Activated T-cell treated with anti-CD3 and anti-CD28 coated beads, Interleukin-2, amount 50 U/mL, for 72 hours (primary cell): Measurements from ENCODE around the gene PRDM16. TPM values are rescaled to one million over a fixed set of nuclear protein-coding genes. Genes with fewer than 3 reads are reported as not detected.

Experiments used
- ATAC-seq, 2 donors: fragments of 150-1000 bp; cut with Tn5 transposase; replicated peaks in 1 of 2; 2 replicates each; pipeline ENCODE4 v1.10.0; 2021; ENCODE audit warnings: moderate library complexity in 2 of 2, mild to moderate bottlenecking in 1 of 2
- DNase-seq, 2 donors: peaks; one replicate each; pipeline ENCODE4 v3.0.0; 2021 to 2022; ENCODE audit warnings: mixed read lengths in 1 of 2
- H3K27ac Mint-ChIP-seq: one replicate; pipeline ENCODE4 v1.8.0; 2022; ENCODE audit warnings: mild to moderate bottlenecking, moderate library complexity, mixed read lengths
- H3K27me3 Mint-ChIP-seq: one replicate; pipeline ENCODE4 v1.8.0; 2022; ENCODE audit warnings: low read depth, mixed read lengths
- H3K36me3 Mint-ChIP-seq, 2 donors: one replicate each; pipeline ENCODE4 v1.8.0; 2022; ENCODE audit warnings: mixed read lengths in 2 of 2, mild to moderate bottlenecking in 1 of 2; ENCODE audit not compliant: insufficient read depth in 2 of 2
- H3K4me1 Mint-ChIP-seq: one replicate; pipeline ENCODE4 v1.8.0; 2022; ENCODE audit warnings: low read depth, mixed read lengths
- H3K4me3 Mint-ChIP-seq, 2 donors: one replicate each; pipeline ENCODE4 v1.8.0; 2022; ENCODE audit warnings: mild to moderate bottlenecking in 2 of 2, mixed read lengths in 2 of 2, moderate library complexity in 2 of 2
- H3K9me3 Mint-ChIP-seq, 2 donors: one replicate each; pipeline ENCODE4 v1.8.0; 2022; ENCODE audit warnings: mixed read lengths in 2 of 2
- total RNA-seq, 2 donors: library from RNA; stranded (reverse); gene quantifications; one replicate each; pipeline ENCODE4 v1.2.3, GENCODE V29; 2022

PRDM16 gene
- total RNA-seq, 2 donors from 2014 or later = 0.77 to 1.7 TPM

DNA sequence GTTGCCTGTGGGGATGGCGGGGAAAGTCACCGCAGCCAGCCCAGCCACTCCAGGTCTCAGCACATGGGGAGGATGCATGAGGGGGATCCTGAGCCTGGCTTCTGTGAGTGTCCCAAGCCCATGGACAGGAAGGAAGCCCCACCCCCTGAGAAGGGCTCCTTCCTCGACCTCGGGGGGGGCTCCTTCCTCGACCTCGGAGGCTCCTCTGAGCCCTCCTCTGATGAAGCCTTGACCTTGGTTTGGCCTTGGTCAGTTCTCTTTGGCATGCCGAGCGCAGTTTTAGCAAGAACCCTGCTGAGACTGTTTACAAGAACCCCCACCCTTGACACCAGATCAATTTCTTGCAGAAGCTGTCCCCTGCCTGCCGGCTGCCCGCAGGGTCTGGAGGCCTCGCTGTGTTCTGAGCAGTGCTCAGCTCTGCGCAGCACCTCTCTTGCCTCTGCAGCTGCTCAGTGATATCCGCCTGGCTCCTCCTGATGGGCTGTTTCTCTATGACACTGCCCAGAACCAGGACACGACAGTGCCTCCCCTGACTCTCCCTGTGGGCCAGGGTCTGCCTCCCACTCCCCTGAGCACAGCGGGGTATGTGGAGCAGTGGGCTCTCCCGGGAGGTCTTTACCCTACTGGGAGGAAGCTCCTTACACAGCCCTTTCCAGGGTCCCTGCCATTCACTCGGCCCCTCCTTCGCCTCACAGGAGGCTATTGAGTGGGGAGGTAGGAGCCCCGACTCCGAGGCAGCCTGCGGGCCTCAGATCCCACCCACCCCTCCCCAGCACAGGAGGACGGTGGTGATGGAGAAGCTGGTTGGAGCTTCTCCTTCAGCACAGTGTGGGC, 32.3 kb upstream of the PRDM16 start:
- no peaks in the 10 kb centered on the region for H3K27me3 Mint-ChIP-seq
- ATAC-seq = no peak
- no peaks in the 10 kb centered on the region for H3K9me3 Mint-ChIP-seq
- DNase-seq = no peak
- no peaks in the 10 kb centered on the region for H3K4me1 Mint-ChIP-seq
- H3K36me3 Mint-ChIP-seq = no peaks in the 10 kb centered on the region
- H3K4me3 Mint-ChIP-seq = no peak overlapping the region
- H3K27ac Mint-ChIP-seq = no peak overlapping the region

GRCh38 chr1:3037281-3038040, 31.5 kb upstream of the PRDM16 start:
- DNase-seq = no peak
- Mint-ChIP-seq H3K4me1 (no peaks in the 10 kb centered on the region), H3K27me3 (no peaks in the 10 kb centered on the region), H3K9me3 (no peaks in the 10 kb centered on the region), H3K4me3 (no peak overlapping the region), H3K27ac (no peak overlapping the region), H3K36me3 (no peaks in the 10 kb centered on the region)
- no peak for ATAC-seq

- no peak overlapping the region for H3K4me3 Mint-ChIP-seq
- no peak overlapping the region for H3K27ac Mint-ChIP-seq
- no peaks in the 10 kb centered on the region for H3K4me1 Mint-ChIP-seq
- no peaks in the 10 kb centered on the region for H3K9me3 Mint-ChIP-seq
- DNase-seq = no peak
- no peaks in the 10 kb centered on the region for H3K27me3 Mint-ChIP-seq
- ATAC-seq = no peak
- H3K36me3 Mint-ChIP-seq = no peaks in the 10 kb centered on the region
These were observed 30.9 kb upstream of the PRDM16 start for GRCh38 chr1:3038113-3038551.

- Mint-ChIP-seq H3K9me3 (no peaks in the 10 kb centered on the region), H3K4me3 (no peak overlapping the region), H3K4me1 (no peaks in the 10 kb centered on the region), H3K27ac (no peak overlapping the region), H3K27me3 (no peaks in the 10 kb centered on the region), H3K36me3 (no peaks in the 10 kb centered on the region)
- ATAC-seq = no peak
- no peak for DNase-seq
These were observed 30.3 kb upstream of the PRDM16 start for GRCh38 chr1:3038571-3039181.

DNA sequence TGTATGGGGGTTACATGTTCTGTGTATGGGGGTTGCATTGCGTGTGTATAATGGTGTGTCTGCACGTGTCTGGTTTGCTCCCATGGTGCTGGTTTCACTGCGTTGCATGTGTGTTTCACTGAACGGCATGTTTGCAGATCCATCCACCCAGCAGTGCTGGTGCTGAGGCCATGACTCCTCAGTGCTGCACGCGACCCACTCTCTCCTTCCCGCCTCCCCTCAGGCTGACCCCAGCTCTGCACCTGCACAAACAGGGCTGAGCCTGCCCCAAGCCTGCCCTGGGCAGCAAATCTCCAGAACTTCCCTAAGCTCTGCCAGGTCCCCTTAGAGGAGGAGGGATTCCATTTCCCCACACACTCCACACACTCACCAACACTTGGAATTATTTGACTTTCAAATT, 29.0 kb upstream of the PRDM16 start:
- Mint-ChIP-seq H3K27me3 (no peaks in the 10 kb centered on the region), H3K36me3 (no peaks in the 10 kb centered on the region), H3K9me3 (no peaks in the 10 kb centered on the region), H3K4me3 (no peak overlapping the region), H3K4me1 (no peaks in the 10 kb centered on the region), H3K27ac (no peak overlapping the region)
- ATAC-seq (no peak), DNase-seq (no peak)

DNA sequence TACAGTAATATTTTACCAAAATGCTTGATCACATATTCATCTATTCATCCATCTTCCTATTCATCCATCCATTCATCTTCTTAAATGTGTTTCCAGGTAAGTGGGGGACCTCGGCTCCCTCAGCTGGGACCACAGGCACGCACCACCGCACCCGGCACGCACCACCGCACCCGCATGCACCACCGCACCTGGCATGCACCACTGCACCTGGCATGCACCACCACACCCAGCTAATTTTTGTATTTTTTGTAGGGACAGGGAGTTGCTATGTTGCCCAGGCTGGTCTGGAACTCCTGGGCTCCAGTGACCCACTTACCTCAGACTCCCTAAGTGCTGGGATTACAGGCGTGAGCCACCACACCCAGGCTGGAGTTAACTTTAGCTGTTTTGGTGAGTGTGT, 26.5 kb upstream of the PRDM16 start:
- ATAC-seq (no peak), DNase-seq (no peak)
- no peak overlapping the region for H3K27ac Mint-ChIP-seq
- no peaks in the 10 kb centered on the region for H3K9me3 Mint-ChIP-seq
- H3K4me1 Mint-ChIP-seq = no peaks in the 10 kb centered on the region
- H3K27me3 Mint-ChIP-seq = peaks cover 9% of the 10 kb centered on the region
- no peak overlapping the region for H3K4me3 Mint-ChIP-seq
- H3K36me3 Mint-ChIP-seq = no peaks in the 10 kb centered on the region

- H3K36me3 Mint-ChIP-seq = peaks cover 0 to 1% of the 10 kb centered on the region in 2 donors
- no peak overlapping the region for H3K27ac Mint-ChIP-seq
- H3K4me3 Mint-ChIP-seq = no peak overlapping the region
- peaks cover 3 to 4% of the 10 kb centered on the region in 2 donors for H3K9me3 Mint-ChIP-seq
- no peak for DNase-seq
- peaks cover 19% of the 10 kb centered on the region for H3K27me3 Mint-ChIP-seq
- H3K4me1 Mint-ChIP-seq = no peaks in the 10 kb centered on the region
- ATAC-seq = no peak
These were observed 19.8 kb upstream of the PRDM16 start for GRCh38 chr1:3049164-3049563.

- Mint-ChIP-seq H3K4me3 (no peak overlapping the region), H3K27ac (no peak overlapping the region), H3K36me3 (peaks cover 0 to 1% of the 10 kb centered on the region in 2 donors), H3K27me3 (peaks cover 19% of the 10 kb centered on the region), H3K4me1 (no peaks in the 10 kb centered on the region), H3K9me3 (peaks cover 3 to 4% of the 10 kb centered on the region in 2 donors)
- DNase-seq = no peak
- no peak for ATAC-seq
These were observed 19.1 kb upstream of the PRDM16 start for GRCh38 chr1:3049905-3050304.

DNA sequence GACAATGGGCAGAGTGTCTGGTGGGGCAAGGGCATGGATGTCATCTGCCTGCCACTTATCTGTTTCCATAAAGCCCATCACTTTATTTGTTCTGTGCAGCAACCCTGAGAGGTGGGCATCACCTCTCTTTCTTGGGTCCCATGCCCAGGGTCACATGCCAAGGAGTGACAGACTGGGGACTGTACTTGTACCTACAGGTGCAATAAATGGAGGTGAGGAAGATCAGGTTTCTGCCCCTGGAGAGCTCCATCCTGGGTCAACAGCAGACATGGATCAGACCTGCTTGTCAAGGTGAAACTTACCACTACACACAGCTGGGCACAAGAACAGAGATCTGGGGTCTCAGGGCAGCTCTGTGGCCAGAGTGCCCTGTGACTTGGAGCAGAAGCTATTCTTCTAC, 18.4 kb upstream of the PRDM16 start:
- H3K9me3 Mint-ChIP-seq = peaks cover 3 to 4% of the 10 kb centered on the region in 2 donors
- DNase-seq = no peak
- H3K27me3 Mint-ChIP-seq = peaks cover 19% of the 10 kb centered on the region
- no peak overlapping the region for H3K27ac Mint-ChIP-seq
- peaks cover 0 to 1% of the 10 kb centered on the region in 2 donors for H3K36me3 Mint-ChIP-seq
- no peak for ATAC-seq
- no peak overlapping the region for H3K4me3 Mint-ChIP-seq
- no peaks in the 10 kb centered on the region for H3K4me1 Mint-ChIP-seq

DNA sequence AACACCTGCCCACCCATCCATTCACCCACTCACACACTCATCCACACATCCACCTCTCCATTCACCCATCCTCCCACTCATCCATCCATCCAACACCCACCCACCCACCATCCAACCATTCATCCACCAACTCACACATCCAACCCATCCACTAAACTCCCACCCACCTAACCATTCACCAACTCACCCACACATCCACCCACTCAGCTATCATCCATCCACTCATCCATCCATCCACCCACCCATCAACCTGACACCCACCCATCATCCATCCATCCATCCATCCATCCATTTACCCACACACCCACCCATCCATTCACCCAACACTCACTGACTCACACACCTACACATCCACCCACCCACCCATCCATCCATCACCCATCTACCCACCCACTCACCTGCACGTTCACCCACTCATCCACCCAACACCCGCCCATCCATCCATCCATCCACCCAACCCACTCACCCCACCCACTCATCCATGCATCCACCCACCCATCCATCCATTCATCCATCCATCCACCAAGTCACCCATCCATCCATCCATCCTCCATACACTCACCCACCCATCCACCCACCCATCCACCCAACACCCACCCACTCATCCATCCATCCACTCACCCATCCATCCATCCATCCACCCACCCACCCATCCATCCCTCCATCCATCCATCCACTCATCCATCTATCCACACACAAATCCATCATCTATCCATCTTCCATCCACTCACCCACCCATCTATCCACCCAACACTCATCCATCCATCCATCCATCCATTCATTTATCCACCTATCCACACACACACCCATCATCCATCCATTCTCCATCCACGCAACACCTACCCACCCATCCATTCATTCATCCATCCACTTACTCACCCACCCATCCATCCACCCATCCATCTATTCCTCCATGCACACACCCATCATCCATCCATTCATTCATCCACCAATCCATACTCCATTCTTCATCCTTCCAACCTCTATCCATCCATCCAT, 17.4 kb upstream of the PRDM16 start:
- Mint-ChIP-seq H3K4me3 (no peak overlapping the region), H3K27me3 (peaks cover 10% of the 10 kb centered on the region), H3K9me3 (peaks cover 3 to 4% of the 10 kb centered on the region in 2 donors), H3K4me1 (no peaks in the 10 kb centered on the region), H3K36me3 (peaks cover 0 to 1% of the 10 kb centered on the region in 2 donors), H3K27ac (no peak overlapping the region)
- no peak for ATAC-seq
- DNase-seq = no peak

DNA sequence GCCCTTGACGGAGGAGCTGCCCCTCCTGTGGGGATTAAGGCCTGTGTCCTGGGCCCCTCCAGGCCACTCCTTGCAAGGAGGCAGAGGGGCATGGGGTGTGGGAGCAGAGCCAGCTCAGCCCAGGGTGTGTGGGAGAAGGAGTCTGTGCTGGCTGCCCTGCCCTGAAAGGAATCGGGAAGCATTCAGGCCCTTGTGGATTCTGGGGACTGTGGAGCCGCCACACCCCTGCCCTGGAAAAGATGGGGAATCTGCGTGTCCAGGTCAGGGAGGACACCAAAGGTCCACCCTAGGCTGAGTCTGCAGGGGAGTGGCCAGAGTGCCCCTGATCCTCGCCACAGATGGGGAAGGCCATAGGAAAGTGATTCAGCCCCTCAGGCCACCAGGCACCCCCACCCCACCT, 16.5 kb upstream of the PRDM16 start:
- no peak for DNase-seq
- H3K9me3 Mint-ChIP-seq = peaks cover 3 to 4% of the 10 kb centered on the region in 2 donors
- no peak for ATAC-seq

DNA sequence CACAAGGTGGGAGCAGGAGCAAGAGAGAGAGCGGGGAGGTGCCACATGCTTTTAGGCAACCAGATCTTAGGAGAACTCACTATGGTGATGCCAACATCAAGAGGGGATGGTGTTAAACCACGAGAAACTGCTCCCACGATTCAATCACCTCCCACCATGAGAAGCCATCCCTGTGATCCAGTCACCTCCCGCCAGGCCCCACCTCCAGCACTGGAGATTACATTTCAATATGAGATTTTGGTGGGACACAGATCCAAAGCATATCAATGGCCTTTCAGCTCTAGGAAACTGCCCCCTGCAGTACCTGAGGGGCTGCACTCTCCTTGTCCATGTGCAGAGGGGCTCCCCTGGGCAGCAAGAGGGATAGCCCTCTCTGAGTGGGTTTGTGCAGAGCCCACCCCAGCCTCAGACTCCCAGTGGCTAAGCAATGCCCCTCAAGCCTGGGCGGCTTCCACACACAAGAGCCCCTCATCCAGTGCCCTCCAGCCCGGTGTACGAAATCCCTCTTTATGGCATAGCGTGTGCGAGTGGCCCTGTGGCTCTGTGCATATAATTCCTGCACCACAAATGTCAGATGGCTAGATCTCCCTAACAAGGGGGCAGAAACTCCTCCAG, 15.5 kb upstream of the PRDM16 start:
- no peaks in the 10 kb centered on the region for H3K4me1 Mint-ChIP-seq
- H3K27me3 Mint-ChIP-seq = peaks cover 10% of the 10 kb centered on the region
- no peak overlapping the region for H3K27ac Mint-ChIP-seq
- ATAC-seq (no peak), DNase-seq (no peak)
- peaks cover 3 to 4% of the 10 kb centered on the region in 2 donors for H3K9me3 Mint-ChIP-seq
- no peak overlapping the region for H3K4me3 Mint-ChIP-seq
- H3K36me3 Mint-ChIP-seq = peaks cover 0 to 1% of the 10 kb centered on the region in 2 donors

More for the DNA sequence above, 16.5 kb upstream of the PRDM16 start:
- no peaks in the 10 kb centered on the region for H3K4me1 Mint-ChIP-seq
- H3K27me3 Mint-ChIP-seq = peaks cover 10% of the 10 kb centered on the region
- H3K4me3 Mint-ChIP-seq = no peak overlapping the region
- no peak overlapping the region for H3K27ac Mint-ChIP-seq
- H3K36me3 Mint-ChIP-seq = peaks cover 0 to 1% of the 10 kb centered on the region in 2 donors
